ENCODE measurements around the gene ENAH.
"Not testable (repeated sequence)": the region's sequence is repeated elsewhere in the genome, so short reads cannot be mapped to it uniquely, and the experiment has no call there.

The ENAH gene

DNA sequence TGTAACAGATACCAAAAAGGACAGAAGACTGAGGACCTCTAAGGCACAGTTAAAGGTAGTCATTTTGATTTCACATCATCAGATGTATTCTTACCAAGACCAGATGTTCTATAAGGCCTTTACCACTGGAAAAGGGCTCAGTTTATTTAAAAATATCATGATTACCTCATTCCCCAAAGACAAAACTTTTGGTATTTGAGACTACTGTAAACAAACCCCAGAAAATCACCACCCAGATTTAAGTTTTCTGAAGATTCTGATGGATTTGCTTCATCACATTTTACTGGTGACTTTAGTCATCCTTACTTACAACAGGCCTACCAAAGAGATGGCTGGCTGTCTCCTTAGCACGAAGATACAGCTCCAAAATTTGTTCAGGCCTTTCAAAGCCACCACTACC is 8.3 kb downstream of the ENAH start:
- H3K36me3 Mint-ChIP-seq = no peaks in the 10 kb centered on the region
- DNase-seq = no peak
- H3K4me3 Mint-ChIP-seq = no peak overlapping the region
- CTCF ChIA-PET = no interaction called here
- H3K9me3 Mint-ChIP-seq = no peaks in the 10 kb centered on the region
- no peaks in the 10 kb centered on the region for H3K4me1 Mint-ChIP-seq
- no peak overlapping the region for H3K27ac Mint-ChIP-seq
- peaks cover 13% of the 10 kb centered on the region for H3K27me3 Mint-ChIP-seq

DNA sequence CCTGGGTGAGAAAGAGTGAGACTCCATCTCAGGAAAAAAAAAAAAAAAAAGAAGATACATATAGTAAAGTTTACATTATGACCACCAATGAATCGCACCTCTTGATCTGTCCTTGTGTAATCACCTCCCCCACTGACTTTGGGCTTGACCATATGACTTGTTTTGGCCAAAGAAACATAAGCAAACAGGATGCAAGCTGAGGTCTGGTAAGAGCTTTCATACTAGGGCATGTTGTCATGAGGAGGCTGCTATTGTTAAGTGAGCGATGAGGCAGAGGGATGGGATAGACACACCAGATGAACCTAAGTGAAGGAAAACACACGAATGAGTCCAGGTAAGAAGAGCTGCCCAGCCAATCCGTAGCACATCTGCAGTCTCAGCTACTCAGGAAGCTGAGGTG is 10.7 kb downstream of the ENAH start:
- H3K9me3 Mint-ChIP-seq = no peaks in the 10 kb centered on the region
- H3K4me1 Mint-ChIP-seq = no peaks in the 10 kb centered on the region
- CTCF ChIA-PET = no interaction called here
- H3K27me3 Mint-ChIP-seq = peaks cover 13% of the 10 kb centered on the region
- no peak overlapping the region for H3K27ac Mint-ChIP-seq
- H3K4me3 Mint-ChIP-seq = no peak overlapping the region
- no peaks in the 10 kb centered on the region for H3K36me3 Mint-ChIP-seq
- no peak for DNase-seq

DNA sequence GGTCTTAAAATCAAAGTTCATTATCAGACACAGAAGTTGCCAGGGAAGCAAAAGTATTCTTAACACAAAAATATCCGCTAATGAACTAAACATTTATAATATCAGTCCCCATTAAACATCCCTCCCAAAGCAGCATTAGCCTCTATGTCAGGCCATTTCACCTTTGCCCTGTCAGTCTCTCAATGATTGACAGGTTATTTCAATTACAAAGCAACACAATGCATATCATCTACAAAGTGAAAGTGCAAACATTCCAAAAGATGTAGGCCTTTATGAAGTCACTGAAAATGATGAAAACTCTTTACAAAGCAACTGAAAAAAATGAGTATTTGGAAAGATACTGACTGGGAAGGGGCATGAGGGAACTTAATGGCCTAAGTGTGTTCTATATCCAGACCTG is 14.1 kb downstream of the ENAH start:
- peaks cover 8% of the 10 kb centered on the region for H3K27me3 Mint-ChIP-seq

GRCh38 chr1:225637651-225638199 is 15.2 kb downstream of the ENAH start:
- Mint-ChIP-seq H3K4me1 (no peaks in the 10 kb centered on the region), H3K36me3 (no peaks in the 10 kb centered on the region)

More for the DNA sequence above, 14.1 kb downstream of the ENAH start:
- Mint-ChIP-seq H3K9me3 (no peaks in the 10 kb centered on the region), H3K36me3 (no peaks in the 10 kb centered on the region), H3K4me1 (no peaks in the 10 kb centered on the region), H3K27ac (no peak overlapping the region), H3K4me3 (no peak overlapping the region)
- DNase-seq = no peak
- CTCF ChIA-PET = no interaction called here

DNA sequence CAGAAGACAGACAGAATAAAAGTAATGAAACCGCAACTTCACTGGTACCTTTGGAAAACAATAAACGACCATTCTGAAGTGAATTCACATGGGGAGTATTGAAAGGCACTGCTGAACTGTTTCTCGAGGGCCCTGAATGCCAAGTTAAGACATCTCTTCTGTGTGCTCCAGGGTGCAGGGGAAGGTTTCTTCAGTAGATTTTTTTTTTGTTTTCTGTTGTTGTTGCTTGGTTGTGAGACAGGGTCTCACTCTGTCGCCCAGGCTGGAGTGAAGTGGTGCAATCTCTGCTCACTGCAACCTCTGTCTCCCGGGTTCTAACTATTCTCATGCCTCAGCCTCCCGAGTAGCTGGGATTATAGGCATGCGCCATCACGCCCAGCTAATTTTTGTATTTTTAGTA is 15.9 kb downstream of the ENAH start:
- CTCF ChIA-PET, DNase-seq, H3K36me3 Mint-ChIP-seq, H3K4me3 Mint-ChIP-seq, H3K27ac Mint-ChIP-seq, H3K9me3 Mint-ChIP-seq, H3K4me1 Mint-ChIP-seq: not testable (repeated sequence)
- H3K27me3 Mint-ChIP-seq = peaks cover 13% of the 10 kb centered on the region

More at GRCh38 chr1:225637651-225638199, 15.2 kb downstream of the ENAH start:
- CTCF ChIA-PET = no interaction called here
- H3K27ac Mint-ChIP-seq = no peak overlapping the region
- no peak overlapping the region for H3K4me3 Mint-ChIP-seq
- H3K9me3 Mint-ChIP-seq = no peaks in the 10 kb centered on the region
- DNase-seq = no peak
- peaks cover 14% of the 10 kb centered on the region for H3K27me3 Mint-ChIP-seq

DNA sequence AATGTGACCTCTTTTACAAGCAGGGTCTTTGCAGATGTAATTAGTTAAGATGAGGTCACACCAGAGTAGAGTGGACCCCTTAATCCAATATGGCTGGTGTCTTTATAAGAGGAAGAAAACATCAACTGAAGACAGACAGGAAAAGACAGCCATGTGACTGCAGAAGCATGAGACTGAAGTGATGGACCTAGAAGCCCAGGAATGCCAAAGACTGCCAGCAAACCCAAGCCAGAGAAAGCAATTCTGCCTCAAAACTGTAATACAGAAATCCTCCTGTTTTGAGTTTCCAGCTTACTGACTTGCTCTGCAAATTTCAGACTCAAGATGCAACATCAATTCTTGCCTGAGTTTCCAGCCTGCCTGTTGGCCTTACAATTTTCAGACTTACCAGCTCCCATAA is 17.3 kb downstream of the ENAH start:
- H3K27ac Mint-ChIP-seq = no peak overlapping the region
- no peaks in the 10 kb centered on the region for H3K4me1 Mint-ChIP-seq
- DNase-seq = no peak
- H3K27me3 Mint-ChIP-seq = peaks cover 15% of the 10 kb centered on the region
- no peaks in the 10 kb centered on the region for H3K36me3 Mint-ChIP-seq
- H3K4me3 Mint-ChIP-seq = no peak overlapping the region
- H3K9me3 Mint-ChIP-seq = no peaks in the 10 kb centered on the region
- CTCF ChIA-PET = no interaction called here

- H3K4me1 Mint-ChIP-seq, DNase-seq, H3K9me3 Mint-ChIP-seq, H3K27ac Mint-ChIP-seq, H3K4me3 Mint-ChIP-seq, H3K36me3 Mint-ChIP-seq, CTCF ChIA-PET: not testable (repeated sequence)
- H3K27me3 Mint-ChIP-seq = peaks cover 26% of the 10 kb centered on the region
Observed at GRCh38 chr1:225632836-225633235, 20.1 kb downstream of the ENAH start.

DNA sequence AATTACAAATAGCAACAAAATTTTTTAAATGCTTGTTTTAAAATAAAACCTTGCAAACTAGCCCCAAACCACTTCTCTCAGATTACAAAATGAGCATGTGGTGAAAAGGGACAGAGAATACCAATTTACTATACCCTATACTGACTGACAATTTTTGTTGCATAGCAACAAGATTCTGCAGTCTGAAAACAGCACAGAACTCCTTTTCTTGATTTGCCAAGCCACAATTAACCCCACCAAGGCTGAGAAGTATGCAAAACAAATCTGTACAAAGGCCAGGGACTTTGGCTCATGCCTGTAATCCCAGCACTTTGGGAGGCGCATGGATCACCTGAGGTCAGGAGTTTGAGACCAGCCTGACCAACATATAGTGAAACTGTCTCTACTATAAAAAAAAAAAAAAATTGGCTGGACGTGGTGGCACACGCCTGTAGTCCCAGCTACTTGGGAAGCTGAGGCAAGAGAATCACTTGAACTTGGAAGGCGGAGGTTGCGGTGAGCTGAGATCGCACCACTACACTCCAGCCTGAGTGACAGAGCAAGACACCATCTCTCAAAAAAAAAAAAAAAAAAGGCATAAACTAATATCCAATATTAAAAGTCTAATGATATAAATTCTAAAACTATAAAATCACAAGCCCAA is 21.8 kb downstream of the ENAH start:
- H3K27me3 Mint-ChIP-seq = peaks cover 29% of the 10 kb centered on the region
- no peaks in the 10 kb centered on the region for H3K36me3 Mint-ChIP-seq
- DNase-seq = no peak
- no peak overlapping the region for H3K4me3 Mint-ChIP-seq
- H3K4me1 Mint-ChIP-seq = no peaks in the 10 kb centered on the region
- no peak overlapping the region for H3K27ac Mint-ChIP-seq
- CTCF ChIA-PET = no interaction called here
- no peaks in the 10 kb centered on the region for H3K9me3 Mint-ChIP-seq

GRCh38 chr1:225629483-225629882 is 23.4 kb downstream of the ENAH start:
- Mint-ChIP-seq H3K27me3 (peaks cover 34% of the 10 kb centered on the region), H3K27ac (no peak overlapping the region), H3K4me3 (no peak overlapping the region), H3K36me3 (no peaks in the 10 kb centered on the region), H3K9me3 (no peaks in the 10 kb centered on the region), H3K4me1 (no peaks in the 10 kb centered on the region)
- no peak for DNase-seq
- CTCF ChIA-PET = no interaction called here

DNA sequence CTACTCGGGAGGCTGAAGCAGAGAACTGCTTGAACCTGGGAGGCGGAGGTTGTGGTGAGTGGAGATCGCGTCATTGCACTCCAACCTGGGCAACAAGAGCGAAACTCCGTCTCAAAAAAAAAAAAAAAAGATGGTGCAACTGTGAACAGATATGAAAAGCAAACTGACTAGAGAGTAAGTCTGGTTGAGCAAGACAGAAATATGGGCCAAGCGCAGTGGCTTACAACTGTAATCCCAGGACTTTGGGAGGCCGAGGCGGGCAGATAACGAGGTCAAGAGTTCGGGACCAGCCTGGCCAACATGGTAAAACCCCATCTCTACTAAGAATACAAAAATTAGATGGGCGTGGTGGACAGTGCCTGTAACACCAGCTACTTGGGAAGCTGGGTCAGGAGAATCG is 24.1 kb downstream of the ENAH start:
- CTCF ChIA-PET, H3K4me1 Mint-ChIP-seq, H3K9me3 Mint-ChIP-seq, H3K27ac Mint-ChIP-seq, DNase-seq, H3K36me3 Mint-ChIP-seq, H3K4me3 Mint-ChIP-seq: not testable (repeated sequence)
- H3K27me3 Mint-ChIP-seq = peaks cover 36% of the 10 kb centered on the region

DNA sequence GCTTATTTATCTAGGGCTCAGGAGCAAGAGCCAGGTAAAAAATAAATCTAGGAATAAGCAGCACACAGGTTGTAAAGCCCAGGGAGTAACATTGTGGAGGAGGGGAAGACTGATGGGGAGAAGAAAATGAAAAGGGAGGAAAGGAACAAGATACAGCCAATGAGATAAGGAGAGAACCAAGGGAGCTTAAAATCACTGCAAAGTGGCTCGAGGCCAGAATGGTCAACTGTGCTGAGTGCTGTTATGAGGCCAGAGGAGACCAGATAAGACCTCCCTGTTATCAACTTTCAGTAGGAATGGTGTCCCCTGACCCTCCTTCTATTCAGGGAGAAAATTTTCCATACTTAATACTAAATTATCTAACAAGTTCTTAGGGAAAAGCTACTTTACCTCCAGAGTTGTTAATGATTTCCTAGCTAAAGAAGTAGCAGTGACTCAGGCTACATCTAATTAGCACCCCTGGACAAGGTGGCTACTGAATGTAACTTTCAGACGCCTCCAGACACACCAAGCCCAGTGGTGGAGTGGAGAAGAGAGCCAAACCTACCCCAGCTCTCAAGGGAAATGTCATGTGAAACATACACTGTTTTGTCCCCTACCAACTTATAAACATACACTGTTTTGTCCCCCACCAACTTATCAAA is 25.5 kb downstream of the ENAH start:
- no peak for DNase-seq
- no peak overlapping the region for H3K4me3 Mint-ChIP-seq
- no peaks in the 10 kb centered on the region for H3K9me3 Mint-ChIP-seq
- H3K36me3 Mint-ChIP-seq = no peaks in the 10 kb centered on the region
- H3K4me1 Mint-ChIP-seq = no peaks in the 10 kb centered on the region
- H3K27ac Mint-ChIP-seq = no peak overlapping the region
- CTCF ChIA-PET = interaction anchor here (0.7 kb wide), 1 partner anchor 729 kb away, joined by 3 read pairs; no protein-coding TSS in a partner anchor
- peaks cover 29% of the 10 kb centered on the region for H3K27me3 Mint-ChIP-seq

- Mint-ChIP-seq H3K9me3 (no peaks in the 10 kb centered on the region), H3K4me3 (no peak overlapping the region), H3K36me3 (no peaks in the 10 kb centered on the region), H3K4me1 (no peaks in the 10 kb centered on the region), H3K27me3 (peaks cover 25% of the 10 kb centered on the region), H3K27ac (no peak overlapping the region)
- CTCF ChIA-PET = no interaction called here
- DNase-seq = no peak
Observed at GRCh38 chr1:225626698-225627097, 26.2 kb downstream of the ENAH start.

DNA sequence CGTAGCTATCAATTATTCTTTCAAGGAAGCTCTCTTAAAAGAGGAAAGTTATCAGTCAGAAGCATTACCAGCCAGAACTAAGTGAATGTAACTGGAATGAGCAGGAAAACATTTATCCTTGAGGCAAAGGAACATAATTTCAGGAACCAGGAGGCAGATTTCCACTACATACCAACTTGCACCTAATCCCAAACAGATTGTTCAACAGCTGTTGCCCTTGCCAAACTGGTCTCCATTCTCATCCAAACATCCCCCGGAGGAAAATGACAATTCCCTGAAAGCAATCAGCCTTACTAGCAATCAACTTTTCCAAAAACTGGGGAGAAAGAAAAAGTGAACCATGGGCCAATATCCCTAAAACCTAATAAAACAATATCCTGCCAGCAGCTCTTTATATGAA is 35.0 kb downstream of the ENAH start:
- Mint-ChIP-seq H3K27me3 (peaks cover 2% of the 10 kb centered on the region), H3K4me3 (no peak overlapping the region), H3K36me3 (no peaks in the 10 kb centered on the region), H3K4me1 (no peaks in the 10 kb centered on the region), H3K9me3 (no peaks in the 10 kb centered on the region), H3K27ac (no peak overlapping the region)
- DNase-seq = no peak
- CTCF ChIA-PET = no interaction called here

DNA sequence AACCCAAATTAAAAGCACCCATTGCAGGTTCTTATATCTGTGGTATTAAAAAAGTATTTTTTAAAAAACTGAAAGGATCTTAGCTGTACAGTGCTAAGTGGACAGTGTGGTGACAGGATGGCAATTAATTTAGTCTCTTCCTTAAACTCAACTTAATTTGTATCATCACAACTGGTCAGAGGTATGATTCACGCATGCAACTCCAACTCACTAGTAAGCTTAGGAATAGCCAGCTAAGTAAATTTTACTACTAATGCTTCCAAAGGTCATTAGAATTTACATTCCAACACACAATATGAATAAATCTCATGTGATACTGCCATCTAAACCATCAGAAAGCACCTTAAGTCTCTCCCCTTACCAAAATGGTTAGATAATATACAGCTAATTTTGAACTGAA is 35.4 kb downstream of the ENAH start:
- H3K36me3 Mint-ChIP-seq = no peaks in the 10 kb centered on the region
- no peak overlapping the region for H3K4me3 Mint-ChIP-seq
- no peaks in the 10 kb centered on the region for H3K9me3 Mint-ChIP-seq
- H3K27me3 Mint-ChIP-seq = peaks cover 4% of the 10 kb centered on the region
- DNase-seq = no peak
- CTCF ChIA-PET = no interaction called here
- no peaks in the 10 kb centered on the region for H3K4me1 Mint-ChIP-seq
- no peak overlapping the region for H3K27ac Mint-ChIP-seq

DNA sequence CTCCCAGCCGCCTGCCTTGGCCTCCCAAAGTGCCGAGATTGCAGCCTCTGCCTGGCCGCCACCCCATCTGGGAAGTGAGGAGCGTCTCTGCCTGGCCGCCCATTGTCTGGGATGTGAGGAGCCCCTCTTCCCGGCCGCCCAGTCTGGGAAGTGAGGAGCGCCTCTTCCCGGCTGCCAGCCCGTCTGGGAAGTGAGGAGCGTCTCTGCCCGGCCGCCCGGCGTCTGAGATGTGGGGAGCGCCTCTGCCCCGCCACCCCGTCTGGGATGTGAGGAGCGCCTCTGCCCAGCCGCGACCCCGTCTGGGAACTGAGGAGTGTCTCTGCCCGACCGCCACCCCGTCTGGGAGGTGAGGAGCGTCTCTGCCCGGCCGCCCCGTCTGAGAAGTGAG is 37.5 kb downstream of the ENAH start:
- H3K36me3 Mint-ChIP-seq, H3K4me1 Mint-ChIP-seq, H3K27ac Mint-ChIP-seq, H3K27me3 Mint-ChIP-seq, H3K9me3 Mint-ChIP-seq, CTCF ChIA-PET, DNase-seq, H3K4me3 Mint-ChIP-seq: not testable (repeated sequence)

All from activated naive CD4-positive, alpha-beta T cell treated with anti-CD3 and anti-CD28 coated beads, Interleukin-2, amount 10 ng/mL, durations not matched to agents 7 days and 5 days (primary cell).